ENCODE measurements around the gene EIPR1.

DNA sequence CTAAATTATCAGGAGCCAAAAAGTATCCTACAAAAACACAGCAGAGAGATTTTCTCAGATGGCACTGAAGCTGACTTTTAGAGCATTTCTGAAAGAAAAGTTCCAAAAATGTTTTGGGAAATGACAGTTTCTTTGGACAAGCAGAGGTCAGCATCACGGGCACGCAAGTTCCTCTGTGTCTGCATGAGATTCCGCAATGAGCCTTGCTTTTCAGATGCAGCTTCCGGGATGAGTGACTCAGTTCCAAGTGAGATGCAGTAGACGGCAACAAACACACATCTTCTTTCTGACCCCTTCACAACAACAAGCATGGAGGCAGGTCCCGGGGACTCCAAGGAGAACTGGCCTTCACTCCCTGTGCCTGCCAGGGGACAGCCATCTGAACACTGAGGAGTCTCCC, 76.6 kb downstream of the EIPR1 start:
- no peak for TF ChIP-seq CTCF (IDR thresholded peaks at IDR 0.05)
- TF ChIP-seq POLR2A (IDR thresholded peaks at IDR 0.05) = no peak
